DND-41 (cell line): ENCODE measurements around the gene ADSS1.

Experiments
- ATAC-seq: fragments of 200-7000 bp; cut with Tn5 transposase; 3 replicates; pipeline ENCODE4 v1.9.1; 2021; ENCODE audit warnings: low read depth; ENCODE audit not compliant: insufficient read depth
- DNase-seq: peaks from one replicate; pipeline ENCODE4 v3.0.0-alpha.2; 2020
- H2AFZ ChIP-seq: 2 replicates; pipeline ENCODE4 v1.6.0; 2012; ENCODE audit warnings: low read depth, low read length
- H3K27ac ChIP-seq: 2 replicates; pipeline ENCODE4 v1.5.1; 2012; ENCODE audit warnings: low read length, inconsistent platforms
- H3K27me3 ChIP-seq: fragments of 200-600 bp; sonication (generic); 2 replicates; pipeline ENCODE4 v1.6.0; 2012; ENCODE audit warnings: low read length, mild to moderate bottlenecking, inconsistent platforms; ENCODE audit not compliant: insufficient read depth, poor library complexity
- H3K36me3 ChIP-seq: 2 replicates; pipeline ENCODE4 v1.5.1; 2012; ENCODE audit warnings: low read length, inconsistent platforms; ENCODE audit not compliant: insufficient read depth
- H3K4me1 ChIP-seq: 2 replicates; pipeline ENCODE4 v1.5.1; 2012; ENCODE audit warnings: mild to moderate bottlenecking, low read length; ENCODE audit not compliant: insufficient read depth
- H3K4me2 ChIP-seq: 2 replicates; pipeline ENCODE4 v1.6.0; 2012; ENCODE audit warnings: mild to moderate bottlenecking, moderate library complexity, low read length, inconsistent platforms; ENCODE audit not compliant: insufficient read depth
- H3K4me3 ChIP-seq, 2 experiments: fragments of 200-600 bp in 1 of 2; shearing (Covaris generic) in 1 of 2; 2 replicates each; pipeline ENCODE4 v1.5.1; 2012 to 2016; ENCODE audit warnings: inconsistent platforms in 2 of 2, low read length in 2 of 2, mild to moderate bottlenecking in 2 of 2, low read depth in 1 of 2, moderate library complexity in 1 of 2
- H3K79me2 ChIP-seq: 2 replicates; pipeline ENCODE4 v1.6.0; 2012; ENCODE audit warnings: low read length, inconsistent platforms; ENCODE audit not compliant: insufficient read depth
- H3K9ac ChIP-seq: 2 replicates; pipeline ENCODE4 v1.6.0; 2012; ENCODE audit warnings: low read depth, mild to moderate bottlenecking, inconsistent platforms, low read length, moderate library complexity
- H3K9me3 ChIP-seq: 2 replicates; pipeline ENCODE4 v1.5.1; 2012; ENCODE audit warnings: low read length, moderate library complexity, mild to moderate bottlenecking, inconsistent platforms; ENCODE audit not compliant: insufficient read depth, severe bottlenecking
- H4K20me1 ChIP-seq: 2 replicates; pipeline ENCODE4 v1.6.0; 2012; ENCODE audit warnings: low read length; ENCODE audit not compliant: insufficient read depth
- CTCF ChIP-seq: IDR thresholded peaks from 2 replicates; pipeline ENCODE4 v1.5.1; 2012; ENCODE audit warnings: borderline replicate concordance, low read length, moderate library complexity, mild to moderate bottlenecking; ENCODE audit not compliant: poor library complexity, severe bottlenecking; ENCODE audit errors: extremely low read depth
- EZH2 ChIP-seq: IDR thresholded peaks from 3 replicates; pipeline ENCODE4 v1.6.1; 2012; ENCODE audit warnings: borderline replicate concordance, low read depth, mild to moderate bottlenecking, moderate library complexity, low read length, inconsistent platforms; ENCODE audit not compliant: severe bottlenecking

The ADSS1 gene

GRCh38 chr14:104752735-104753527 lies 28.9 kb downstream of the ADSS1 start, which contains the start of gene SIVA1:
Gene SIVA1, plus strand, starts transcription at chr14:104753147. Its CDS starts 55 bp downstream, at chr14:104753202.
- DNase-seq (peak; percentile 100), ATAC-seq (peak; percentile 90)
- H3K4me3 ChIP-seq = peak within 1 kb of the TSS; percentile 69 to 89
- H3K9me3 ChIP-seq = no peaks in the 10 kb centered on the region
- H4K20me1 ChIP-seq = peaks cover 46% of the 10 kb centered on the region
- peak within 1 kb of the TSS; percentile 99 for H3K27ac ChIP-seq
- peaks cover 53% of the 10 kb centered on the region for H3K4me1 ChIP-seq
- H3K79me2 ChIP-seq = peaks cover 54% of the 10 kb centered on the region
- TF ChIP-seq EZH2 (no peak), CTCF (no peak)
- peak within 1 kb of the TSS; percentile 82 for H3K9ac ChIP-seq
- H3K27me3 ChIP-seq = no peaks in the 10 kb centered on the region
- H3K4me2 ChIP-seq = peak within 1 kb of the TSS; percentile 86
- peaks cover 39% of the 10 kb centered on the region for H3K36me3 ChIP-seq
- peak within 1 kb of the TSS; percentile 82 for H2AFZ ChIP-seq

GRCh38 chr14:104753528-104754212 lies 29.6 kb downstream of the ADSS1 start:
- Histone ChIP-seq H3K4me1 (peaks cover 55% of the 10 kb centered on the region), H4K20me1 (peaks cover 51% of the 10 kb centered on the region), H3K36me3 (peaks cover 45% of the 10 kb centered on the region), H2AFZ (no peak overlapping the region), H3K79me2 (peaks cover 61% of the 10 kb centered on the region), H3K27me3 (no peaks in the 10 kb centered on the region), H3K4me2 (peak overlapping the region; percentile 86), H3K27ac (peak overlapping the region; percentile 88), H3K9me3 (no peaks in the 10 kb centered on the region), H3K4me3 (peak overlapping the region; percentile 69 to 89), H3K9ac (peak overlapping the region; percentile 82)
- ATAC-seq (no peak), DNase-seq (peak; percentile 23)
- TF ChIP-seq CTCF (no peak), EZH2 (no peak)

- Histone ChIP-seq H2AFZ (no peak overlapping the region), H3K4me2 (peak overlapping the region; percentile 86), H3K4me3 (peak overlapping the region; percentile 69 to 89; a peak in 3 of 4 replicates), H3K9me3 (no peaks in the 10 kb centered on the region), H3K79me2 (peaks cover 68% of the 10 kb centered on the region), H3K27me3 (no peaks in the 10 kb centered on the region), H3K9ac (peak overlapping the region; percentile 82), H3K4me1 (peaks cover 55% of the 10 kb centered on the region), H3K36me3 (peaks cover 52% of the 10 kb centered on the region), H4K20me1 (peaks cover 58% of the 10 kb centered on the region), H3K27ac (peak overlapping the region; percentile 88)
- TF ChIP-seq EZH2 (no peak), CTCF (no peak)
- DNase-seq (no peak), ATAC-seq (no peak)
Observed at GRCh38 chr14:104754213-104754851, 30.3 kb downstream of the ADSS1 start.
